Left lung (tissue), 10 donors: ENCODE measurements around the gene FUCA1. TPM values are rescaled to one million over a fixed set of nuclear protein-coding genes. Genes with fewer than 3 reads are reported as not detected.
"Not testable (repeated sequence)": the region's sequence is repeated elsewhere in the genome, so short reads cannot be mapped to it uniquely, and the experiment has no call there.

ENCODE experiments used
- ATAC-seq: fragments of 200-7000 bp; cut with Tn5 transposase; one replicate; pipeline ENCODE4 v1.9.1; 2020; ENCODE audit warnings: moderate library complexity
- DNase-seq, 4 donors: peaks; one replicate each; pipeline ENCODE4 v3.0.0-alpha.2; 2013 to 2020
- H3K27ac ChIP-seq, 2 donors: fragments of 200-600 bp; sonication (generic) in 1 of 2; one replicate each; pipeline versions ENCODE4 v1.5.0 to v1.8.0; 2020 to 2021
- H3K27me3 ChIP-seq, 2 donors: fragments of 200-600 bp; sonication (generic) in 1 of 2; one replicate each; pipeline versions ENCODE4 v1.5.0 to v1.8.0; 2020 to 2021
- H3K36me3 ChIP-seq, 2 donors: fragments of 200-600 bp; sonication (generic) in 1 of 2; one replicate each; pipeline versions ENCODE4 v1.5.0 to v1.8.0; 2020 to 2021
- H3K4me1 ChIP-seq, 2 donors: fragments of 200-600 bp; one replicate each; pipeline ENCODE4 v1.8.0; 2021
- H3K4me3 ChIP-seq, 2 donors: fragments of 200-600 bp; sonication (generic) in 1 of 2; one replicate each; pipeline versions ENCODE4 v1.5.0 to v1.8.0; 2020 to 2021; ENCODE audit warnings: mild to moderate bottlenecking in 1 of 2
- H3K9me3 ChIP-seq, 2 donors: fragments of 200-600 bp; sonication (generic) in 1 of 2; one replicate each; pipeline versions ENCODE4 v1.5.0 to v1.8.0; 2020 to 2021
- CTCF ChIP-seq, 2 donors: fragments of 200-600 bp; sonication (generic) in 1 of 2; IDR thresholded peaks; one replicate each; pipeline versions ENCODE4 v1.5.0 to v1.8.0; 2021; ENCODE audit warnings: antibody characterized with exemption in 2 of 2
- intact Hi-C, 2 donors: fragments of 100-400 bp; cut with DNase I; formaldehyde crosslinking; loops; one replicate each; pipeline versions ENCODE4 v1.11.2 to v1.14.2; 2022
- polyA plus RNA-seq, 6 donors: library from polyadenylated mRNA; unstranded; fragments of 120-200 nt; gene quantifications; one replicate each; pipeline ENCODE4 v1.2.1, GENCODE V29; 2013; ENCODE audit not compliant: insufficient read length in 6 of 6
- total RNA-seq, 2 donors: library from RNA; stranded (reverse); fragmentation: NEBNext Ultra II Directional; extraction: Animal tissue kit (Norgen Biotek cat#: 25700); gene quantifications; one replicate each; pipeline ENCODE4 v1.2.1, GENCODE V29; 2021
- donor health status: DM: no; HTN: yes; CAD: no.
- donor health status: DM: no; HTN: no; CAD: no.

Gene FUCA1
- total and polyA plus RNA-seq, 8 donors = 20.4 to 61.3 (median 25.3) TPM

GRCh38 chr1:23862640-23863039 is 5.5 kb downstream of the FUCA1 start:
- Histone ChIP-seq H3K36me3 (peaks cover 0 to 63% of the 10 kb centered on the region in 2 donors), H3K4me1 (peaks cover 0 to 25% of the 10 kb centered on the region in 2 donors), H3K27me3 (no peaks in the 10 kb centered on the region), H3K4me3 (no peak overlapping the region), H3K9me3 (no peaks in the 10 kb centered on the region), H3K27ac (no peak overlapping the region)
- intact Hi-C loops = no loop called here
- DNase-seq (no peak), ATAC-seq (no peak)
- TF ChIP-seq CTCF (IDR thresholded peaks at IDR 0.05) = no peak

DNA sequence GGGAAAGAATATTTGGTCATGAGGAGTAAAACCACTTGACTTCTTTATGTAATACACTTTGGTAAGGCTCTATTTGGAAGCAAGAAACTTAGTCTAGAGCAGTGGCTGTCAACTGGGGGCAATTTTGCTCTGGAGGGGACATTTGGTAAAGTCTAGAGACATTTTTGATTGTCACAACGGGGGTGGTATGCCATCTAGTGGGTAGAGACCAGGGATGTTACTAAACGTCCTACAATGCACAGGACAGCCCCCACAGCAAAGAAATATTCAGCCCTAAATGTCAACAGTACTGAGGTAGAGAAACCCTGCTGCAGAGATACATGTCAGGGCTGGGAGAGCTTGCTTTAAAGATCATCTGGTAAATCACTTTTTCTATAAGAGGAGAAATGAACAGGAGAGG is 13.5 kb downstream of the FUCA1 start:
- Histone ChIP-seq H3K9me3 (no peaks in the 10 kb centered on the region), H3K4me3 (no peak overlapping the region), H3K36me3 (peaks cover 0 to 46% of the 10 kb centered on the region in 2 donors), H3K27me3 (no peaks in the 10 kb centered on the region), H3K4me1 (no peaks in the 10 kb centered on the region), H3K27ac (no peak overlapping the region)
- DNase-seq (no peak), ATAC-seq (peak; percentile 18)
- TF ChIP-seq CTCF (IDR thresholded peaks at IDR 0.05) = no peak
- intact Hi-C loops = no loop called here

GRCh38 chr1:23853124-23853523 is 15.0 kb downstream of the FUCA1 start:
- ATAC-seq, H3K27me3 ChIP-seq, intact Hi-C loops: not testable (repeated sequence)

DNA sequence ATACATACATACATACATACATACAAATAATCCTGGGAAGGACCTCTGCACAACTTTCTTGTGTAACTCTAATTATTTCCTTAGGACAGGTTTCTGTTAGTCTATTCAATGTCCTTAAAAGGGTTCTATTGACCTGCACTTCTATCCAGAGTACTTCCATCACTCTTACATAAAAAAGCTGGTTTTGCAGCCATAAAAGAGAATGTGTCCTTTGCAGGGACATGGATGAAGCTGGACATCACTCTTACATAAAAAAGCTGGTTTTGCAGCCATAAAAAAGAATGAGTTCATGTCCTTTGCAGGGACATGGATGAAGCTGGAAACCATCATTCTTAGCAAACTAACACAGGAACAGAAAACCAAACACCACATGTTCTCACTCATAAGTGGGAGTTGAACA is 16.7 kb downstream of the FUCA1 start:
- H3K27me3 ChIP-seq, DNase-seq, intact Hi-C loops, ATAC-seq, H3K27ac ChIP-seq, H3K4me3 ChIP-seq, H3K4me1 ChIP-seq, H3K9me3 ChIP-seq: not testable (repeated sequence)
- H3K36me3 ChIP-seq = peaks cover 0 to 42% of the 10 kb centered on the region in 2 donors

More at GRCh38 chr1:23853124-23853523, 15.0 kb downstream of the FUCA1 start:
- H3K4me3 ChIP-seq, DNase-seq, H3K27ac ChIP-seq, H3K4me1 ChIP-seq, H3K9me3 ChIP-seq: not testable (repeated sequence)
- H3K36me3 ChIP-seq = peaks cover 0 to 41% of the 10 kb centered on the region in 2 donors

DNA sequence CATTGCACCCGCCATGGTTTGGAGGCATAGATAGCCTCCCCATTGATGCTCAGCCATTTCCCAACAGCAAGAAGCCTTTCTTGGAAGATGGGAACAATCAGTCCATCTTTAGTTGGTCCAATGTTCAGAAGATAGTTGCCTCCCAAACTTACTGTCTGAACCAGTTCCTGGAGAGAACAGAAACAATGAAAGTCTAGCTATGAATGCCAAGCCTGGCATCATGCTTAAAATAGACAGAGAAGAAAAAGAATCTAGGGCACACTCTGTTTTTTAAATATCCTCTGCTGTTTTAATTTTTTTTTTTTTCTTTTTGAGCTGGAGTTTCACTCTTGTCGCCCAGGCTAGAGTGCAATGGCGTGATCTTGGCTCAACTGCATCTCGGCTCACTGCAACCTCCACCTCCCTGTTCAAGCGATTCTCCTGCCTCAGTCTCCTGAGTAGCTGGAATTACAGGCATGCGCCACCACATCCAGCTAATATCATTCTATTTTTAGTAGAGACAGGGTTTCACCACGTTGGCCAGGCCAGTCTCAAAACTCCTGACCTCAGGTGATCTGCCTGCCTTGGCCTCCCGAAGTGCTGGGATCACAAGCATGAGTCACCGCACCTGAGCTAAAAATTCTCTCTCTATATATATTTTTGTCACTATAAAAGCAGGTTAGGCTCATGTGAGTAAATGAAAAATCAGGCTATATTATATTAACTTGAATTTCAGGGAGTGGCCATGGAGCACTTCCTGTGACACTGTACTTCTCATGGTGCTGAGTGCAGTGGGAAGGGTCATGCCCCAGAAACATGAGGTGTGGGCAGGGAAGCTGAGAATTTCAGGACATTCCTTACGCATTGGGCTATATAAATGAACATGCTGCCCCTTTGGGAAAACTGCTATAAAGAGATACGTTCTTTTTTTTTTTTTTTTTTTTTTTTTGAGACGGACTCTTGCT is 19.1 kb downstream of the FUCA1 start:
- ATAC-seq (peak; percentile 41), DNase-seq (no peak)
- Histone ChIP-seq H3K27ac (no peak overlapping the region), H3K27me3 (no peaks in the 10 kb centered on the region), H3K9me3 (peaks cover 0 to 4% of the 10 kb centered on the region in 2 donors), H3K36me3 (peaks cover 0 to 60% of the 10 kb centered on the region in 2 donors), H3K4me3 (no peak overlapping the region), H3K4me1 (no peaks in the 10 kb centered on the region)
- intact Hi-C loops = no loop called here
- TF ChIP-seq CTCF (IDR thresholded peaks at IDR 0.05) = no peak

- ATAC-seq, intact Hi-C loops, DNase-seq, H3K27me3 ChIP-seq, H3K4me1 ChIP-seq, H3K9me3 ChIP-seq, H3K27ac ChIP-seq, H3K4me3 ChIP-seq: not testable (repeated sequence)
- peaks cover 0 to 60% of the 10 kb centered on the region in 2 donors for H3K36me3 ChIP-seq
These were observed 20.5 kb downstream of the FUCA1 start for GRCh38 chr1:23847482-23848095.
